Activated T-helper 9 cell treated with anti-CD3 and anti-CD28 coated beads, Interleukin-2, amount 50 U/mL, for 16 hours (primary cell): ENCODE measurements around the gene RSPH6A.
"Not testable (repeated sequence)": the region's sequence is repeated elsewhere in the genome, so short reads cannot be mapped to it uniquely, and the experiment has no call there.

Experiments used
- DNase-seq: peaks from one replicate; pipeline ENCODE4 v3.0.0-alpha.2; 2020; ENCODE audit warnings: low read depth

RSPH6A gene

GRCh38 chr19:45764945-45765701 is 50.0 kb downstream of the RSPH6A start:
- DNase-seq: no peak

- no peak for DNase-seq
Measured at GRCh38 chr19:45764475-45764874, 50.6 kb downstream of the RSPH6A start.

- DNase-seq: no peak
Measured at GRCh38 chr19:45763691-45764294, 51.3 kb downstream of the RSPH6A start.

DNA sequence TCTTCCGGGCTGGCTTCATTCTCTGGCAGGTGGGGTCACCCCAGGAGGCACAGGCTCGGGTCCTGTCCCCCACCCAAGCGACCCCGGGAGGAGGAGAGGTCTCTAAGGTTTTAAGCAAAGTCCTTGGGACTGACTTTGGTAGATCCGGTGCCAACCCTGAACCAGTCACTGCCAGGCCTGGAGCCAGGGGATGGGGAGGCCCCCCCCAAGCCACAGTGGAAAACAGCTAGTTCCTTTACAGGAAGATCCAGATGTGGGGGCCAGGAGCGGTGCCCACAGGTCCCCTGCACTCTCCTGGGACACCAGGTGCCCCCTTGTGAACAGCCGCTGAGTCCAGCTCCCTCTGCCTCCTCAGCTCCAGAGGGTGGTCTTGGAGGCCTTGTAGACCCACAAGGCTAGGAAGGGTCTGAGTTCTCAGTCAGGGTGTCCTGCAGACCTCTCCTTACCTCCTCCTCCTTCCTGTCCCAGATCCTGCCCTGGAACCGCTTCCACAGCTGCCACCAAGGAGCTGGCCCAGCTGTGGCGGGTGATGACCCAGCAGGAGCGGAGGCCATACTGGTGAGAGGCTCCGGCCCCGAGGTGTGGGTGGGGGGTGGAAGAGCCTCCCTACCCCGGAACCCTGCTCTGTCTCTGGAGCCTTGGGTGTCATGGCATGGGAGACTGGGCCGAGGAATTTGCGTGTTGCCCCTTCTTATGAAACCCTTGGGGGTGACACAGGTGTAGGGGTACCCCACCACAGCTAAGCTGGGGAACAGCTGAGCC is 52.1 kb downstream of the RSPH6A start:
- DNase-seq: no peak

DNA sequence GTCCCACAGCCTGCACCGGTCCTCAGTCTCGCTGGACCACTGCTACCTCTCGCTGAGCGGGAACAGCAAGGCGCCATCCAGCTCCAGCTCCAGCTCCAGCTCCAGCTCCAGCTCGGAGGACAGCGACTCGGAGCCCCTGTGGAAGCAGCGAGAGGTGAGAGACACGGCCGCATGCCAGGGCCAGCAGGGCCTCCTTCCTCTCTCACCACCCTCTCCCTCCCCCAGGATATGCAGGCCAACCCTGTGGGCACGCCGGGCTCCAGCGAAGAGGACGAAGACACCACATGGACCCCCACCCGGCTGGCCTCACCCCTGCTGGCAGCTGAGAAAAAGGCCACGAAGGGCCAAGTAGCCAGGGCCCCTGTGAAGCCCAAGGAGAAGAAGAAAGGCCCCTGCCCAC is 53.4 kb downstream of the RSPH6A start:
- DNase-seq: no peak

DNA sequence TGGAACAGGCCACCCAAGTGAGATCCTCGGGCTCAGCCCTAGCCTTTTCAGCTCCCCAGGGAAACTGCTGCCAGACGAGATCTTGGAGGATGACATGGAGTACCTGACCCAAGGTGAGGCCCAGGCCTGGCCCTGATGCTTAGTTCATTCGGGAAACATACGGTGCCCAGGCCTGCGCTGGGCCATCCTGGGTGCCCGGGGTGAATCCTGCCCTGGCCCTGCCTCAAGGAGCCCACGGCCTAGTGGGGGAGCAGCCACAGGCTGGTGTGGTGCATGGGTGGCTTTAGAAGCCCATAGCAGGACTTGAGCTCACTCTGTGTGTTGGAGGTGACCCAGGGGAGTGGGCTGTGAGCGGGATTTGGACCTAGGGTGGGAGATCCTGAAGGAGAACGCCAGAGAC is 56.2 kb downstream of the RSPH6A start:
- DNase-seq: no peak

DNA sequence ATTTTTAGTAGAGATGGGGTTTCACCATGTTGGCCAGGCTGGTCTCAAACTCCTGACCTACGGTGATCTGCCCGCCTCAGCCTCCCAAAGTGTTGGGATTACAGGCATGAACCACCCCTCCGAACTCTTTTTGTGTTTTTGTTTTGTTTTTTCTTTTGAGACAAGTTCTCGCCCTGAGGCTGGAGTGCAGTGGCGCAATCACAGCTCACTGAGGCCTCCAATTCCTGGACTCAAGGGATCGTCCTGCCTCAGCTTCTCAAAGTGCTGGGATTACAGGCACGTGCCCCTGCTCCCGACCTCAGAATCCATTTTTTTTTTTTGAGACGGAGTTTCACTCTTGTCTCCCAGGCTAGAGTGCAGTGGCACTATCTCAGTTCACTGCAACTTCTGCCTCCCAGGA is 57.4 kb downstream of the RSPH6A start:
- no peak for DNase-seq

DNA sequence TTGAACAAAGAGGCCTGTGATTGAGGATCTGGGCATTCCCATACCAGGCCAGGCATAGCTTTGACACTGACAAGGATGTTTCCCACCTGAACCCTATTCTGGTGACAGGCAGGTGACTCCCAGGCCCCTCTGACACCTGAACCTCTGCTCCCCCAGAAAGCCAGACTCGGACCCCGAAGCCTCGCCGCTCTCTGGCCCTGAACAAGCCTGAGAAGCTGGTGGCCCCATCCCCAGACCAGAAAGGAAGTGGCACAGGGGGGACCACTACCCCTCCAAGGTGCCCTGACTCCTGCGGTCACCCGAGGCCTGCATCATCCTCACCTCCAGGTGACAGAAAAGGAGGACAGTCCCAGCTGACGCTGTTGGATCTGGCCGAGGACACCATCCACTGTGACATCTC is 60.8 kb downstream of the RSPH6A start:
- no peak for DNase-seq

DNA sequence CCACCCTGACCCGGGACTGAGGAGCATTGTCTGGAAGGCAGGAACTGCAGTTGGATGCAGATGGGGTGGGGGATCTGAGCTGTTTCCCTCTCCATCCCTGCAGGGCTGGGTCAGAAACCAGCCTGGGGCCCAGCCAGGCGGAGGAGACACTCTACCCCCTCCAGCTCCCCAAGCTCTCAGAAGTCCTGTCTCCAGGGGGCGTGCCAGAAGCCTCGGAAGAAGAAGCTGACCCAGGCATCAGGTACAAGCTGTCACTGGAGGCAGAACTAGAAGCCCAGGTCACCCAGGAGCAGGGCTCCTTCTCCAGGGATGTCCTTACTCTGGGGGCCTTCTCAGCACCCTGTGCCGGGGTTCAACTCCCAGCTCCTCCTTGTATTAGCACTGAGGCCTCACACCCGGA is 61.6 kb downstream of the RSPH6A start:
- no peak for DNase-seq

- no peak for DNase-seq
Measured at GRCh38 chr19:45752639-45753038, 62.5 kb downstream of the RSPH6A start.

DNA sequence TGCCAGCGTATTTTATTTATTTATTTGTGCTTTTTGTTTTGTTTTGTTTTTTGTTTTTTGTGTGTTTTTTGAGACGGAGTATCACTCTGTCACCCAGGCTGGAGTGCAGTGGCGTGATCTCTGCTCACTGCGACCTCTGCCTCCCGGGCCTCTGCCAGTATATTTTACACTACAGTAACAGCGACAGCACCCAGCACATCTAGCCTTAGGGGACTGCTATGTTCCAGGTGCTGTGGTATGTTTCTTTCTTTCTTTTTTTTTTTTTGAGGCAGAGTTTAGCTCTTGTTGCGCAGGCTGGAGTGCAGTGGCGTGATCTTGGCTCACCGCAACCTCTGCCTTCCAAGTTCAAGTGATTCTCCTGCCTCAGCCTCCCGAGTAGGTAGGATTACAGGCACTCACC is 63.6 kb downstream of the RSPH6A start:
- not testable (repeated sequence) for DNase-seq

GRCh38 chr19:45747513-45747912 is 67.6 kb downstream of the RSPH6A start:
- no peak for DNase-seq

DNA sequence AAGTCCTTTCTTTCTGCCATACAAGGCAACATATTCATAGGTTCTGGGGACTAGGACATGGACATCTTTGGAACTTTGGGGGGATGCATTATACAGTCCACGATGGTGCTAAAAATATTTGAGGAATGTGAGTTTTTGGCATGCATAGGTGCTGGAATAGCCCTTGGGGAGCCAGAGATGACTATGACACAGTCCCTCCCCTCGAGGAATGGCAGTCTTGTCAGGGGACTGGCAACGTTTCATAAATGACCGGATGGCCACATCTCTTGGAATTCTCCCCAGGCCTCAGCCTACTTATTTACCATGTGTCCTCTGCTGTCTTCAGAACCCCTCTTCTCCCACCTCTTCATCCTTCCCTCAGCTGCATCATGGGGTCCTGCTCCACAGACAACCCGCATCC is 68.2 kb downstream of the RSPH6A start:
- DNase-seq: no peak
